WTC11 (cell line): ENCODE data around the gene PPP1CA. TPM values are rescaled to one million over a fixed set of nuclear protein-coding genes. Genes with fewer than 3 reads are reported as not detected.

ENCODE experiments used
- ATAC-seq: fragments of 200-7000 bp; cut with Tn5 transposase; 2 replicates; pipeline ENCODE4 v1.10.0; 2021; ENCODE audit warnings: mild to moderate bottlenecking, moderate library complexity
- Bru-seq: library from RNA; stranded (reverse); fragments of 400-500 nt; gene quantifications from one replicate; lab custom pipeline; 2021; lab: Mats Ljungman, UMichigan
- CTCF ChIA-PET: fragments of 300-600 bp; sonication (Branson Sonifier 250); formaldehyde crosslinking; loops from one replicate; lab custom pipeline; 2021; ENCODE audit warnings: antibody characterized with exemption; lab: Charles Lee
- POLR2A ChIA-PET: fragments of 350-600 bp; sonication (Branson Sonifier 250); formaldehyde crosslinking; loops from one replicate; lab custom pipeline; 2021; ENCODE audit warnings: antibody characterized with exemption; lab: Charles Lee
- DNase-seq: peaks from one replicate; pipeline ENCODE4 v3.0.0; 2021; ENCODE audit warnings: low spot score
- H3K27ac Mint-ChIP-seq: 2 replicates; pipeline ENCODE4 v1.8.0; 2021; ENCODE audit warnings: mixed read lengths
- H3K27me3 Mint-ChIP-seq: 2 replicates; pipeline ENCODE4 v1.8.0; 2021; ENCODE audit warnings: low read depth, mild to moderate bottlenecking, moderate library complexity, mixed read lengths
- H3K36me3 Mint-ChIP-seq: 2 replicates; pipeline ENCODE4 v1.8.0; 2021; ENCODE audit warnings: mixed read lengths
- H3K4me1 Mint-ChIP-seq: 2 replicates; pipeline ENCODE4 v1.8.0; 2022; ENCODE audit warnings: mixed read lengths
- H3K4me3 Mint-ChIP-seq: 2 replicates; pipeline ENCODE4 v1.8.0; 2021; ENCODE audit warnings: mild to moderate bottlenecking, moderate library complexity, mixed read lengths
- H3K9me3 Mint-ChIP-seq: 2 replicates; pipeline ENCODE4 v1.8.0; 2021; ENCODE audit warnings: mixed read lengths
- ARID4B ChIP-seq: sonication (generic); formaldehyde crosslinking; IDR thresholded peaks from 2 replicates; pipeline ENCODE4 v1.8.0; 2023; ENCODE audit warnings: missing genetic modification reagents, mild to moderate bottlenecking, borderline replicate concordance
- CTCF ChIP-seq: fragments of 200-600 bp; IDR thresholded peaks from 2 replicates; pipeline ENCODE4 v1.8.0; 2022; ENCODE audit warnings: antibody characterized with exemption
- FOXP1 ChIP-seq: sonication (generic); formaldehyde crosslinking; IDR thresholded peaks from 2 replicates; pipeline ENCODE4 v1.8.0; 2022; ENCODE audit warnings: missing genetic modification reagents, mild to moderate bottlenecking, moderate library complexity, borderline replicate concordance
- NFE2L1 ChIP-seq: sonication (generic); formaldehyde crosslinking; IDR thresholded peaks from 2 replicates; pipeline ENCODE4 v1.8.1; 2023; ENCODE audit warnings: missing genetic modification reagents
- PREB ChIP-seq: sonication (generic); formaldehyde crosslinking; IDR thresholded peaks from 2 replicates; pipeline ENCODE4 v1.8.1; 2022; ENCODE audit warnings: mild to moderate bottlenecking, missing genetic modification reagents, moderate library complexity, borderline replicate concordance
- SP1 ChIP-seq: sonication (generic); formaldehyde crosslinking; conservative IDR thresholded peaks from 2 replicates; pipeline ENCODE4 v1.8.1; 2022; ENCODE audit warnings: missing genetic modification reagents
- ZNF219 ChIP-seq: sonication (generic); formaldehyde crosslinking; IDR thresholded peaks from 2 replicates; pipeline ENCODE4 v1.8.0; 2023; ENCODE audit warnings: missing genetic modification reagents, mild to moderate bottlenecking, borderline replicate concordance
- ZNF232 ChIP-seq: sonication (generic); formaldehyde crosslinking; IDR thresholded peaks from 2 replicates; pipeline ENCODE4 v1.8.0; 2022; ENCODE audit warnings: mild to moderate bottlenecking, missing genetic modification reagents
- ZNF281 ChIP-seq: sonication (generic); formaldehyde crosslinking; IDR thresholded peaks from 2 replicates; pipeline ENCODE4 v1.8.0; 2023; ENCODE audit warnings: mild to moderate bottlenecking, missing genetic modification reagents
- ZNF512 ChIP-seq: sonication (generic); formaldehyde crosslinking; IDR thresholded peaks from 2 replicates; pipeline ENCODE4 v1.8.1; 2022; ENCODE audit warnings: missing genetic modification reagents, borderline replicate concordance
- ZNF532 ChIP-seq: fragments of 250-450 bp; sonication (Bioruptor Pico); IDR thresholded peaks from 2 replicates; pipeline ENCODE4 v1.9.0; 2021; ENCODE audit warnings: mild to moderate bottlenecking, borderline replicate concordance
- long read RNA-seq, 3 experiments: library from RNA in 1 of 3; library from capped mRNA in 1 of 3; library from polyadenylated mRNA in 1 of 3; unstranded in 2 of 3; stranded (forward) in 1 of 3; transcript quantifications; one replicate each; pipeline ENCODE4 v2.0.0, GENCODE V29; 2021
- total RNA-seq: library from RNA; stranded (reverse); gene quantifications from 3 replicates; pipeline ENCODE4 v1.2.3, GENCODE V29; 2021

The PPP1CA gene
- 220 to 222 TPM (median 221 TPM) in 3 replicates for total RNA-seq
- Bru-seq, nascent RNA: percentile 75 among the genes with signal in this experiment
- long read RNA-seq, experiment 1, transcript PPP1CA-203 (7 exons, 1,476 nt): major isoform, 1,058 of 1,178 reads
- long read RNA-seq, experiment 1, transcript PPP1CA-204 (6 exons, 1,677 nt): minor isoform, 13 of 1,178 reads
- long read RNA-seq, experiment 1, transcript PPP1CA-202 (6 exons, 1,054 nt): minor isoform, 44 of 1,178 reads
- long read RNA-seq, experiment 1, transcript PPP1CA-201 (7 exons, 1,389 nt): minor isoform, 16 of 1,178 reads
- long read RNA-seq, experiment 1, partial matches to known transcripts: 16 of 1,178 reads
- long read RNA-seq, experiment 1, other reads (novel, unspliced or antisense): 28 of 1,178 reads
- long read RNA-seq, experiment 2, transcript PPP1CA-203 (7 exons, 1,476 nt): major isoform, 237 of 358 reads
- long read RNA-seq, experiment 2, transcript PPP1CA-204 (6 exons, 1,677 nt): minor isoform, 7 of 358 reads
- long read RNA-seq, experiment 2, transcript PPP1CA-202 (6 exons, 1,054 nt): minor isoform, 7 of 358 reads
- long read RNA-seq, experiment 2, partial matches to known transcripts: 70 of 358 reads
- long read RNA-seq, experiment 2, other reads (novel, unspliced or antisense): 37 of 358 reads
- long read RNA-seq, experiment 3, transcript PPP1CA-203 (7 exons, 1,476 nt): major isoform, 247 of 278 reads
- long read RNA-seq, experiment 3, transcript PPP1CA-202 (6 exons, 1,054 nt): minor isoform, 13 of 278 reads
- long read RNA-seq, experiment 3, partial matches to known transcripts: 10 of 278 reads
- long read RNA-seq, experiment 3, other reads (novel, unspliced or antisense): 4 of 278 reads

- ATAC-seq: peak; percentile 86
- H3K4me3 Mint-ChIP-seq: peak within 1 kb of the TSS; percentile 73
- TF ChIP-seq ZNF532 (CRISPR knock-in tag) (no peak), PREB (no peak), NFE2L1 (CRISPR knock-in tag) (no peak), ZNF232 (0 out of 2 replicates have a peak, but pooled peaks have one; percentile 51), ARID4B (peak; percentile 14; the same call in 1 of the 2 replicates), ZNF281 (CRISPR knock-in tag) (0 out of 2 replicates have a peak, but pooled peaks have one; percentile 52), ZNF512 (CRISPR knock-in tag) (no peak), SP1 (CRISPR knock-in tag) (peak; percentile 88), CTCF (peak; percentile 46), ZNF219 (0 out of 2 replicates have a peak, but pooled peaks have one; percentile 25), FOXP1 (0 out of 2 replicates have a peak, but pooled peaks have one; percentile 39)
- TF ChIP-seq, all 79 proteins: peak for 7
- ChIA-PET CTCF (interaction anchor here (0.5 to 3.9 kb wide), 51 partner anchors 8 to 1179 kb away, joined by 3 to 112 read pairs (median 5); partner anchors contain the start of genes AIP, ANKRD13D, CLCF1 and CORO1B), POLR2A (interaction anchor here (0.6 to 2.2 kb wide), 16 partner anchors 10 to 81 kb away, joined by 3 to 21 read pairs (median 6); partner anchors contain the start of genes AIP, PTPRCAP, RAD9A and RPS6KB2)
- H3K27me3 Mint-ChIP-seq: no peaks in the 10 kb centered on the region
- H3K4me1 Mint-ChIP-seq: peaks cover 34% of the 10 kb centered on the region
- peak; percentile 88 for DNase-seq
- peaks cover 13% of the 10 kb centered on the region for H3K36me3 Mint-ChIP-seq
- no peaks in the 10 kb centered on the region for H3K9me3 Mint-ChIP-seq
- H3K27ac Mint-ChIP-seq: peak within 1 kb of the TSS; percentile 78
Observed at GRCh38 chr11:67401495-67402191, at the start of gene PPP1CA. Gene PPP1CA (minus strand): TSS chr11:67401858. CDS start chr11:67401782, 76 bp downstream.
